Esophagus muscularis mucosa (tissue), 4 donors: Measurements from ENCODE around the gene SLC25A47.

Experiments
- CTCF ChIP-seq, 3 experiments: fragments of 200-600 bp in 2 of 3; fragments of 450-650 bp in 1 of 3; sonication (generic) in 2 of 3; IDR thresholded peaks; one replicate each; pipeline ENCODE4 v1.5.1; 2017 to 2019; ENCODE audit warnings: antibody characterized with exemption in 3 of 3, mild to moderate bottlenecking in 2 of 3, moderate library complexity in 1 of 3
- EP300 ChIP-seq: sonication (generic); formaldehyde crosslinking; IDR thresholded peaks from one replicate; pipeline ENCODE4 v1.6.1; 2017; ENCODE audit warnings: antibody characterized with exemption
- POLR2A ChIP-seq: fragments of 450-650 bp; IDR thresholded peaks from one replicate; pipeline ENCODE4 v1.6.1; 2017; ENCODE audit warnings: antibody characterized with exemption, moderate library complexity, mild to moderate bottlenecking, low read depth

- TF ChIP-seq CTCF (IDR thresholded peaks at IDR 0.05) (no peak), EP300 (no peak), POLR2A (no peak)
Measured at GRCh38 chr14:100345711-100346110, 22.6 kb downstream of the SLC25A47 start.
